Kidney (tissue), 14 donors: ENCODE measurements around the gene TCF7L1. TPM values are rescaled to one million over a fixed set of nuclear protein-coding genes. Genes with fewer than 3 reads are reported as not detected.

Experiments
- DNase-seq, 5 donors: peaks; one replicate each; pipeline ENCODE4 v3.0.0-alpha.2; 2013 to 2020
- FAIRE-seq: peaks from 2 replicates; lab custom pipeline; 2012; peaks lifted over from hg19 to GRCh38; lab: Jason Lieb, UNC
- H3K27ac ChIP-seq, 2 donors: one replicate each; pipeline ENCODE4 v1.7.0; 2013; ENCODE audit warnings: low read depth in 2 of 2, low read length in 2 of 2, inconsistent platforms in 1 of 2
- H3K27me3 ChIP-seq: one replicate; pipeline ENCODE4 v1.7.1; 2013; ENCODE audit warnings: low read length, inconsistent platforms; ENCODE audit not compliant: control insufficient read depth, insufficient read depth
- H3K36me3 ChIP-seq, 3 donors: one replicate each; pipeline versions ENCODE4 v1.7.0 to v1.7.1; 2013; ENCODE audit warnings: low read length in 3 of 3, control low read depth in 1 of 3, inconsistent platforms in 1 of 3; ENCODE audit not compliant: insufficient read depth in 3 of 3, control insufficient read depth in 2 of 3
- H3K4me1 ChIP-seq, 3 donors: one replicate each; pipeline versions ENCODE4 v1.7.0 to v1.7.1; 2013; ENCODE audit warnings: low read length in 3 of 3, inconsistent platforms in 1 of 3, low read depth in 1 of 3; ENCODE audit not compliant: control insufficient read depth in 2 of 3, insufficient read depth in 2 of 3
- H3K4me3 ChIP-seq, 3 donors: one replicate each; pipeline versions ENCODE4 v1.7.0 to v1.8.1; 2013; ENCODE audit warnings: low read length in 3 of 3, control low read depth in 1 of 3, inconsistent platforms in 1 of 3
- H3K9ac ChIP-seq, 3 donors: one replicate each; pipeline versions ENCODE4 v1.7.0 to v1.7.1; 2013; ENCODE audit warnings: low read length in 3 of 3, control low read depth in 1 of 3, inconsistent platforms in 1 of 3
- H3K9me3 ChIP-seq, 3 donors: one replicate each; pipeline versions ENCODE4 v1.7.0 to v1.7.1; 2013; ENCODE audit warnings: low read length in 3 of 3, control low read depth in 1 of 3, inconsistent platforms in 1 of 3; ENCODE audit not compliant: control insufficient read depth in 2 of 3, insufficient read depth in 1 of 3
- intact Hi-C: fragments of 100-400 bp; cut with DNase I; formaldehyde crosslinking; loops from one replicate; pipeline ENCODE4 v1.11.1; 2022
- polyA plus RNA-seq: library from polyadenylated mRNA; stranded (reverse); fragments of 350-450 nt; fragmentation: Illumina TruSeq; extraction: RNeasy Lipid Tissue Mini Kit (QIAGEN cat#74804); gene quantifications from one replicate; pipeline ENCODE4 v1.2.3, GENCODE V29; 2014; ENCODE audit warnings: low read depth, low replicate concordance; ENCODE audit not compliant: insufficient read depth
- total RNA-seq: library from RNA; stranded (reverse); fragmentation: NEBNext Ultra II Directional; extraction: Animal tissue kit (Norgen Biotek cat#: 25700); gene quantifications from one replicate; pipeline ENCODE4 v1.2.1, GENCODE V29; 2021
- TF ChIP-seq, protein P1 (sequence below): IDR thresholded peaks from 3 replicates; pipeline ENCODE4 v1.5.1; 2012; ENCODE audit warnings: mild to moderate bottlenecking, moderate library complexity, borderline replicate concordance; ENCODE audit not compliant: insufficient read depth; ENCODE audit errors: extremely low read depth
- donor health status: control.
- donor health status: control.
- donor health status: control.
- donor health status: control.
- donor health status: control.
- donor health status: DM: yes; HTN: yes; CAD: no.
- donor health status: Normal renal cell carcinoma (clear cell type).

TCF7L1 gene
- total and polyA plus RNA-seq, 2 donors from 2014 or later = 10.2 to 12.5 TPM

DNA sequence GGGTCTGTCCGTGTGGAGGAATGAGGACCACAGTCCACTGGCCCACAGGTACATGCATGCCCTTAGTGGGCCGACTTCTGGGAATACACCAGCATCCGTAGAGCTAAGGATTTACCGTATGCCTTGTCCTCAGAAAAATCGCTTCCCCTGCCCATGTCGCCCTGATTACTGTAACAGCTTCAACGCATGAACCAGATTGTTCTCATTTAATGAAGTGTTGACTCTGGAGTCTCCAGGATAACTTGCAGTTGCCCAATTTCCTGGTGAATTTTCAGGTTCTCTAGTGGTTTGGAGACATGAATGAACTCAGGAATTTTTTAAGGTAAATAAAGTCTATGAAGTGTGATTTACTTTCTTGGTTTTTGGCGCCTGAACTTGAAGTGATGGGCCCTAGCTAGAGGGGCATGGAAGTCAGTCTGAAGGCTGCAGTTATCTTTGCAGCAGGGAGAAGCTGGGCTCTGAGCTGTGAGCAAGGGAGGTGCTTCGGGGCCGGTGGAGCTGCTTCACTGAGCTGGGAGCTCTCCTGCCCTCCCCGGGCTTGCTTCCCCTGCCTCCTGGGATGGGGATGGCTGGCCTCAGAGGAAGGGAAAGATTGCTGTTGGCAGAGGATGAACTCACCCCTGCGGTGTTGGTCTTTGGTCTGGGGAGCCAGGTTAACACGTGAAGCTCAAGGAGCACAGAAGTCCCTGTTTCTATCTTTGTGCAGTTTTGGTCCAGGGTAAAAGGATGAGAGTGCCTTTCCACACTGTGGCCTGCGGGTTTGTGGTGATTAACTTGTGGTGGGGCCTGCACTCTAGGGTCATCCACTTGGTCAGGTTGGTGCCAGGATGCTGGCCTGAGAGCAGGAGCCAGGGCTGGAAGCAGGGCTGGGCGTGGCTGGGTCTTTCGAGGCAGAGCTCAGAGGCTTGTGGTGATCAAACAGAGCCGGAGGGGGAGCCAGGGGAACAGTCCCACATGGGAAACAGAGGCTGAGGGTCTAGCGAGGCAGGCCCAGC is 28.1 kb downstream of the TCF7L1 start:
- no peak for FAIRE-seq
- peak in 2 of 5 donors; percentile 47 to 54 for DNase-seq
- intact Hi-C loops = no loop called here
- TF ChIP-seq, protein P1, sequence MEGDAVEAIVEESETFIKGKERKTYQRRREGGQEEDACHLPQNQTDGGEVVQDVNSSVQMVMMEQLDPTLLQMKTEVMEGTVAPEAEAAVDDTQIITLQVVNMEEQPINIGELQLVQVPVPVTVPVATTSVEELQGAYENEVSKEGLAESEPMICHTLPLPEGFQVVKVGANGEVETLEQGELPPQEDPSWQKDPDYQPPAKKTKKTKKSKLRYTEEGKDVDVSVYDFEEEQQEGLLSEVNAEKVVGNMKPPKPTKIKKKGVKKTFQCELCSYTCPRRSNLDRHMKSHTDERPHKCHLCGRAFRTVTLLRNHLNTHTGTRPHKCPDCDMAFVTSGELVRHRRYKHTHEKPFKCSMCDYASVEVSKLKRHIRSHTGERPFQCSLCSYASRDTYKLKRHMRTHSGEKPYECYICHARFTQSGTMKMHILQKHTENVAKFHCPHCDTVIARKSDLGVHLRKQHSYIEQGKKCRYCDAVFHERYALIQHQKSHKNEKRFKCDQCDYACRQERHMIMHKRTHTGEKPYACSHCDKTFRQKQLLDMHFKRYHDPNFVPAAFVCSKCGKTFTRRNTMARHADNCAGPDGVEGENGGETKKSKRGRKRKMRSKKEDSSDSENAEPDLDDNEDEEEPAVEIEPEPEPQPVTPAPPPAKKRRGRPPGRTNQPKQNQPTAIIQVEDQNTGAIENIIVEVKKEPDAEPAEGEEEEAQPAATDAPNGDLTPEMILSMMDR = no peak
- no peak overlapping the region for H3K9ac ChIP-seq
- peaks cover 10 to 32% (median 14%) of the 10 kb centered on the region in 3 donors for H3K4me1 ChIP-seq
- H3K9me3 ChIP-seq = no peaks in the 10 kb centered on the region
- no peaks in the 10 kb centered on the region for H3K27me3 ChIP-seq
- H3K36me3 ChIP-seq = no peaks in the 10 kb centered on the region
- H3K27ac ChIP-seq = no peak overlapping the region
- H3K4me3 ChIP-seq = no peak overlapping the region

DNA sequence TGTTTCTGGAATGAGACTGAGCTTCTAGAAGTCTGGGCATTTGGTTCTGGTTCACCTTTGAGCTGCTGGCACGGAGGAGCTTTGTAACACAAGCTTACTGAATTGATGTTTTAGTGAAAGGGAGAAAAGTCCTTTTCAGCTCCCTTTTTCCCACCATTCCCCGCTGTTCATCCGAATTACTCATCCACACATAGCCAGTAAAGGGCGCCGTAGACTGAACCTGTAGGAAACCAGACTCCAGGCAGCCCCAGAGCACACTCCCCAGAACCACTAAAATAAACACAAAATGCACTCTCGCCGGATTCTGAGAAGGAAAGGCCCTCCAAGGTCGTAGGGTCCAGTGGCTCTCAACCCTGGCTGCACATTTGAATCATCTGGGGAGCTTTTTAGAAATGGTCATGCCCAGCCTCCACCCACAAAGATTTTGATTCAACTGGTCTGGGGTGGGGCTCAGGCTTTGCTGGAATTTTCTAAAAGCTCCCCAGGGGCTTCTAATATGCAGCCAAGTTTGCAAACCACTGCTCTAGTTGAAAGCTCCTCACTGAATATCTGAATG is 29.6 kb downstream of the TCF7L1 start:
- Histone ChIP-seq H3K36me3 (no peaks in the 10 kb centered on the region), H3K9me3 (no peaks in the 10 kb centered on the region), H3K27ac (peak overlapping the region in 1 of 2 donors; percentile 42), H3K4me1 (peaks cover 10 to 25% (median 13%) of the 10 kb centered on the region in 3 donors), H3K27me3 (no peaks in the 10 kb centered on the region), H3K4me3 (no peak overlapping the region), H3K9ac (no peak overlapping the region)
- peak in 2 of 5 donors; percentile 55 to 66 for DNase-seq
- intact Hi-C loops = no loop called here
- FAIRE-seq = no peak
- TF ChIP-seq, protein P1 = no peak

DNA sequence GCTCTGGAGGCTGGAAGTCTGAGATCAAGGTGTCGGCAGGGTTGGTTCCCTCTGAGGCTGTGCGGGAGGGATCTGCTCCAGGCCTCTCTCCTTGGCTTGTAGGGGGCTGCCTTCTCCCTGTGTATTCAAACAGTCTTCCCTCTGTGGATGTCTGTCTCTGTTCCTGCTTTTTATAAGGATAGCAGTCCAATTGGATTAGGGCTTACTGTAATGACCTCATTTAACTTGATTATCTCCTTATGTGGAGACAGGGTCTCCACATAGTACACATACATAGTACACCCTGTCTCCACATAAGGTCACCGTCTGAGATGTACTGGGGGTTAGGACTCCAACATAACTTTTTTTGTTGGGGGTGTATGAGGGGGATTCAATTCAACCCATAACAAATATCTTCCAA is 30.5 kb downstream of the TCF7L1 start:
- no peak for DNase-seq
- no peaks in the 10 kb centered on the region for H3K36me3 ChIP-seq
- no peaks in the 10 kb centered on the region for H3K9me3 ChIP-seq
- H3K9ac ChIP-seq = no peak overlapping the region
- H3K27me3 ChIP-seq = no peaks in the 10 kb centered on the region
- intact Hi-C loops = no loop called here
- no peak overlapping the region for H3K27ac ChIP-seq
- peaks cover 6 to 19% (median 13%) of the 10 kb centered on the region in 3 donors for H3K4me1 ChIP-seq
- no peak for FAIRE-seq
- no peak overlapping the region for H3K4me3 ChIP-seq
- TF ChIP-seq, protein P1 = no peak
